ENCODE results near the gene LRRC10B.

DNA sequence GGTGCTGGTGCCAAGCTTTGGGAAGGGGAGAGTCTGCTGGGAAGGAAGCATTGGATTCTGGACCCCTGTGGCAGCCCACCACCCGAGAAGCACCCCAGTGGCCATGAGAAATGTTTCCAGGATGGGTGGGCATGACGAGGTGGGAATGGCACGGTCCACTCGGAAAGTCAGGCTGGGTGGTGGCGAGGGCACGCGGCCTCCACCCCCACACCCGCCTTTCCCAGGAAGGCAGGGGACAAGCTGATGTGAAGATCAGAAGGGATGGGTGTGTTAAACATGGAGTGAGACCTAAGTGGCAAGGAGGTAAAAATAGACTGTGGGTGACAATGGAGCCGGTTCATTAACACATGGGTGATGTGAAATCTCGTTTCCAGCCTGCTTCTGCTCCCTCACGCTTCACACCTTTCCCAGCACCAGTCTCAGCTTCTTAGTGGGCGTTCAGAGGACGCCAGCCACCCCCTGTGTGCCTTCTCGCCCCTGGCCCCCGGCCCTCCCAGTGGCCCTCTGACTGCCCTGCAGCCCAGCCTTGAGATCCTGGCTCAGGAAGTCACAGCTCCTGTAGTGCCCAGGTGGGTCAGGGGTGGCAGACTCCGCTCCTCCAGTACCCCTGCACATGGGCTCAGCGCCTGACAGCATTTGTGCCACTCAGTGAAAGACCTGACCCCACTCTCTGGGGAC, 27.6 kb downstream of the LRRC10B start:
- TF ChIP-seq POLR2A (IDR thresholded peaks at IDR 0.05) (no peak), POLR2AphosphoS5 (IDR thresholded peaks at IDR 0.05) (no peak)
- TF ChIP-seq, protein P1, sequence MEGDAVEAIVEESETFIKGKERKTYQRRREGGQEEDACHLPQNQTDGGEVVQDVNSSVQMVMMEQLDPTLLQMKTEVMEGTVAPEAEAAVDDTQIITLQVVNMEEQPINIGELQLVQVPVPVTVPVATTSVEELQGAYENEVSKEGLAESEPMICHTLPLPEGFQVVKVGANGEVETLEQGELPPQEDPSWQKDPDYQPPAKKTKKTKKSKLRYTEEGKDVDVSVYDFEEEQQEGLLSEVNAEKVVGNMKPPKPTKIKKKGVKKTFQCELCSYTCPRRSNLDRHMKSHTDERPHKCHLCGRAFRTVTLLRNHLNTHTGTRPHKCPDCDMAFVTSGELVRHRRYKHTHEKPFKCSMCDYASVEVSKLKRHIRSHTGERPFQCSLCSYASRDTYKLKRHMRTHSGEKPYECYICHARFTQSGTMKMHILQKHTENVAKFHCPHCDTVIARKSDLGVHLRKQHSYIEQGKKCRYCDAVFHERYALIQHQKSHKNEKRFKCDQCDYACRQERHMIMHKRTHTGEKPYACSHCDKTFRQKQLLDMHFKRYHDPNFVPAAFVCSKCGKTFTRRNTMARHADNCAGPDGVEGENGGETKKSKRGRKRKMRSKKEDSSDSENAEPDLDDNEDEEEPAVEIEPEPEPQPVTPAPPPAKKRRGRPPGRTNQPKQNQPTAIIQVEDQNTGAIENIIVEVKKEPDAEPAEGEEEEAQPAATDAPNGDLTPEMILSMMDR (IDR thresholded peaks at IDR 0.05) = no peak

Data from gastroesophageal sphincter (tissue), 3 donors.